DLD1 (cell line): ENCODE measurements around the gene SHISA6.

Source experiments
- in situ Hi-C: cut with HindIII; loops from 2 replicates; pipeline ENCODE4 v1.10.0; 2017; ENCODE audit warnings: low sequenced_read_pairs

The SHISA6 gene

DNA sequence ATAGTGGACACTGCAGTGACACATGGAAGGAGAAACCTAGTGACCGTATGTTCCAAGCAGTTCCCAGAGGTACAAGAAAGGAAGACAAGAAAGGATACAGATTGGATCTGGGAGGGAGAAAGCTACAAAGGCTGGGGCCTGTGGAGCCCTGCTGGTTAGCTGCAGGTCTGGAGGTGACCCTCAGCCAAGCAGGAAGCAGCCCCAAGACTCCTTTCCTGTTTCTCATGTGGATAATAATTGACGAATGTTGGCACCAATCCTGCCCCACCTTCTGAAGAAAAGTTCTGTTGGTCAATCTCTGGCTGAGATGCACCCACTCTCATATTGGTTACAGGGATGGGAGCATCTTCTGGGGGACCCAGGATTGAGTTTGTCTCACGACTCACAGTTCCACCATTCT, 99.8 kb downstream of the SHISA6 start:
- in situ Hi-C loops: loop anchor here (10.0 kb wide), 1 partner anchor 126 kb away; no protein-coding TSS in a partner anchor

- in situ Hi-C loops: loop anchor here (10.0 kb wide), 1 partner anchor 127 kb away; no protein-coding TSS in a partner anchor
Measured at GRCh38 chr17:11342138-11342537, 101.1 kb downstream of the SHISA6 start.

GRCh38 chr17:11349106-11349505, 108.1 kb downstream of the SHISA6 start:
- in situ Hi-C loops: loop anchor here (10.0 kb wide), 1 partner anchor 134 kb away; no protein-coding TSS in a partner anchor

- in situ Hi-C loops: no loop called here
Measured at GRCh38 chr17:11351479-11351878, 110.5 kb downstream of the SHISA6 start.

GRCh38 chr17:11353601-11354000, 112.6 kb downstream of the SHISA6 start:
- in situ Hi-C loops: no loop called here

GRCh38 chr17:11356371-11356770, 115.4 kb downstream of the SHISA6 start:
- in situ Hi-C loops: no loop called here

GRCh38 chr17:11363565-11364117, 122.6 kb downstream of the SHISA6 start:
- in situ Hi-C loops: no loop called here

- in situ Hi-C loops: no loop called here
Measured at GRCh38 chr17:11366272-11366850, 125.3 kb downstream of the SHISA6 start.

DNA sequence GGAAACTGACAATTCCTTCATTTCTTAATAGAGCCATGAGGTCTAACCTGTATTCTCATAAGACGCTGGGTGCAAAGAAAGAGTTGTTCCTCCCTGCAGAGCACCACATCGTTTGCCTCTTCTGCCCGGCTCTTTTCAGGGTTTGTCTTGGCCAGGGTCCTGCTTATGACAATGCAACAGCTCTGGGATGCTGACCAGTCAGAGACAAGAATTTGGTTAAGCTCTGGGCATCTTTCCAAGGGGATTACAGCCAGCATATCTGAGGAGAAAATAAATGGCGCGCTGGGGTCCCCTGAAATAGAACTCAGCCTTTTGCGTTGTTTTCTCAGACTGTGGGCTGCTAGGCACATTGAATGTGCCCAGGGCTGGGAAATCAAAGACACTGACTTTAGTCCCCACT, 128.6 kb downstream of the SHISA6 start:
- in situ Hi-C loops: no loop called here

GRCh38 chr17:11372692-11373091, 131.7 kb downstream of the SHISA6 start:
- in situ Hi-C loops: no loop called here

DNA sequence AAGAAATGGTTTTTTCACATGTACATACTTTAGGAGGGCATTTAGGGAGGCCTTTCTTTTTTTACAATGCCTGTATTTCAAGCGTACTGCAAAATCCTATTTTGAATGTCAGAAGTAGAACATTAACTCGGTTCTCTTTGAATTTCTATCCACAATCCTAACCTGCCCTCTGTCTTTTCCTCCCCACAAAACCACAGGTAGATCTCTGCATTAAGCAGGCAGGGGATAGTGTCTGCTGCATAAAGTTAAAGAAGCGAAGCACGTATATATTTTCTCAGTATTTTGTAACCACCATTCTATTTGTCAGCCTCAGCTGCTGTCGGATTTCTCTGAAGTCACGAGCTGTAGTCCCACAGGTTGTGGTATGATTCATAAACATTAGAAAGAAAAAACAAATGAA, 137.5 kb downstream of the SHISA6 start:
- in situ Hi-C loops: no loop called here

DNA sequence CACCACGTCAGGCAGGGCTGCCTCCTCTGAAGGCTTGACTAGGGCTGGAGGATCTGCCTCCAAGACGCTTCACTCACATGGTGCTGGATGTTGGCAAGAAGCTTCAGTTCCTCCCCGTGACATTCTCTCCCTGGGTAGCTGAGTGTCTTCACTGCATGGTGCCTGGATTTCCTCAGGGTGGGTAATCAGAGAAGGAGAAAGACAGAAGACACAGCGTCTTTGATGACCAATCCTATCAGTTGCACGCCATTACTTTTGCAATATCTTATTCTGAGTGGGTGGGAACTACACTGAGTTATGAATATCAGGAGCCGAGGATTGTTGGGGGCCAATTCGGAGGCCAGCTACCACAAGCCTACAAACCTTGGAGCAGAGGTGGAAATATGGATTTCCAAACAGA, 139.7 kb downstream of the SHISA6 start:
- in situ Hi-C loops: no loop called here

GRCh38 chr17:11383157-11383556, 142.1 kb downstream of the SHISA6 start:
- in situ Hi-C loops: no loop called here

- in situ Hi-C loops: no loop called here
Measured at GRCh38 chr17:11384131-11384530, 143.1 kb downstream of the SHISA6 start.

DNA sequence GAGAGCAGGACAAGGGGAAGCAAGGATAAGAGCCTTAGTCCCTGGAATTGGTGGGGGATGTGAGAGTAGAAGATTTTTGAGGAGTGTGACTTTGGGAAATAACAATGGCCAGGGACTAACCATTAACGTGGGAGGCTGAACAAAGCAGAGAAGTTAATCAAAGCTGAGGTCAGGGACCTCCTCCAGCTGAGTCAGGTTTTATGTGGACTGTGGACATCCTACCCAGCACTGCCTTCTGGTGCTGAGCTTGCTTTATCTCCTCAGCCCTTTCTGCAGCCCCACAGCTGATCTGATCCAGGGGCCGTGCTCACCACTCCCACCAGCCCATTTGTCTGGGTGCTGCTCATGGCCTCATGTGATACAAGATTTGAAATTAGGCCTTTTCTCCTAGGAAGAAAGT, 146.6 kb downstream of the SHISA6 start:
- in situ Hi-C loops: no loop called here

- in situ Hi-C loops: no loop called here
Measured at GRCh38 chr17:11388054-11388453, 147.0 kb downstream of the SHISA6 start.

GRCh38 chr17:11389583-11389982, 148.6 kb downstream of the SHISA6 start:
- in situ Hi-C loops: no loop called here

DNA sequence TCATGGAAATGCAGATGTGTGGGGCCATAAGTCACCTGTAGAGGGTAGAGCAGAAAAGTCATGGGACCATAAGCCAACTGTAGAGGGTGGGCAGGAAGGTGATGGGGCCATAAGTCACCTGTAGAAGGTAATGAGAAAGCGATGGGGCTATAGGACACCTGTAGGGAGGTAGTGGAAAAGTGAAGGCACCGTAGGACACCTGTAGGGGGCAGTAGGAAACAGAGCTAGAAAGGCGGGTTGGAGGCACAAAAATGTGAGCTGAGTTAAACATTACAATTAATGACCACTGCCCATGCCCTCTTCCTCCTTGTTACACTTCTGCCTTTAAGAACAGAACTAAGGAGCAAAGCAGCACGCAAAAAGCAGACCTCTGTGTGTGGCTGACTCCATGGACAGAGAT, 150.1 kb downstream of the SHISA6 start:
- in situ Hi-C loops: no loop called here

DNA sequence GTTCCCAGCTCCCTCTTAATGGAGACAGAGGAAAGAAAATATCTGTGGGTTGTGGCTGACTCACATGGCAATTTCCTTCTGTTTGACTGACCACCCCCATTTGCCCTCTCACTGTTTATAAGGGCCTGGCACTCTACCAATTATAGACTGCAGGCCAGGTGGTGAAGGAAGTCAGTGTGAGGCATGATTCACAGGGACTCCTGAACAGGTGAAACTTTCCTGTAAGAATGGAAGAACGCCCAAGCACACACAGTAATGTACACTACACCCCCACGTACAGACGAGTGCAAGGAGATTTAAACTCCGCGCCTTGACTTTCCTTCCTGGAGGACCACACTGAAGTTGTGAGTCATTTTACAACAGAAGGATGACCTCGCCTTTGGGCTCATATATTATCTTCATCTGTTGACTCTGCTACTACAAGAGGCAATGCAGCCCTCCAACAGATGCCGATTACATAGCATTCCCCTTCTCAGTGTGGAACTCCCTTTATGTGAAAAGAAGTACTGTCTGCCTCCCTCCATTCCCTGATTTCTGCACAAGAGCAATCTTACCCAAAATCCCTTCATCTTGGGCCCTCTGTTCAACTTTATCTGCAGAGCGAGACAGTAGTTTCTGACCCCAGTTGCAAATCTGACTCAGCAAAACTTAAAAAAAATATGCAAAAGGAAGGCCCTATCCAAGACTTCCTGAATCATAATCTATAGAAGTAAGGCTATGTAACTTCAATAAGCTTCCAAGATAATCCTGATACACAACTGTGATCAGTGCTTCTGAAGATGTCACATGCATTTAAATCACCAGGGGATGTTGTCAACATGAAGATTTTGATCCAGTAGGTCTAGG, 163.6 kb downstream of the SHISA6 start:
- in situ Hi-C loops: no loop called here

DNA sequence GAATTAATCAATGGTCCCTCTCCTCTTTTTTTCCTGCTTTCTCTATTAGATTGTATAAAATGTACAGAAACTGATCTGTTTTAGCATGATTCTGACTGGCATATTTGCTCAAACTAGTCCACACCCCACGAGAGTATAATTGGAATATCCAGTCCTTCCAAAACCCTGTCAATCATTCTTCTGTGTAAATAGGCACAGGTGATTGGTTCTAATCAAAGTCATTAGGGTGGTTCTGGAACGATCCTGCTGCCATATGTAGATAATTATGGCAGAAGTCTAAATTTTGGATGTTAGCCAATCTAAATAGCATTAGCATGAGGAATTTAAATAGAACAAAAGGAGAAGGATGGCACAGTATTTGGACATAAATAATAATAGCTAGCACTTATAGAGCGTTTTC, 165.7 kb downstream of the SHISA6 start:
- in situ Hi-C loops: no loop called here

- in situ Hi-C loops: no loop called here
Measured at GRCh38 chr17:11412654-11413053, 171.6 kb downstream of the SHISA6 start.

GRCh38 chr17:11418342-11418741, 177.3 kb downstream of the SHISA6 start:
- in situ Hi-C loops: no loop called here
